ENCODE results near the gene LARGE1.

The LARGE1 gene

GRCh38 chr22:33666961-33667619 lies 253.2 kb downstream of the LARGE1 start:
- no peaks in the 10 kb centered on the region for H3K27me3 ChIP-seq (ENCODE audit: control insufficient read depth in 1 of 2, insufficient read depth in 2 of 2, low read length in 2 of 2)
- no peak overlapping the region for H3K4me3 ChIP-seq (ENCODE audit: low read depth in 1 of 2, low read length in 2 of 2)

DNA sequence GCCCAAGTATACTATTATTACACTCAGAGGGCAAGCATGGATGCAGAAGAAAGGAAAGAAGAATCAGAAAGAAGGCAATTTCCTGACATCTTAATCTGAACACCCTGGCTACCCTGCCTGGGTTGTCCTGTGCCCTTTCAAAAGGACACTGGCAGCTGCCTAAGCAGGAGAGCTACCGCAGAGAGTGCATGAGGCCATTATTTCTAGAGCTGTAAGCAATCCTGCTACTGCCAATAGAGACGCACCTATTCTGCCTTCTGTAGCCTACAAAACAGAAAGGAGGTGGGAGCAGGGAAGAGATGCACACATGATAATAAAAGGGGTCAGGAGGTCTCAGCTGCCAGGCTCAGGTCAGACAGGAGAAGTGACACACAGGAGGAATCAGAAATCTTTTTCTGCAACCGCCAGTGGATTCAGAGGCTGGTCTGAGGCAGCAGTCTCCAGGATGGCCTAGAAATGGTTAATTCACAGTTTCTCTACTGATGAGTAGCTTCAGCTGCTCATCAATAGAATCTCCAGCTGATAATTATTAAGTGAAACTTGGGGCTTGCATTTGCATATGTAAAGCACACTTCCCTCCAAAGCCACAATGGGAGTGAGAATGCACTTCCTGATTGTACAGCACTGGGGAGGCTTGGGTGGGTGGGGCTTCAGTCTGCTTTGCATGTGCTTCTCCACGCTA lies 253.9 kb downstream of the LARGE1 start:
- H3K27ac ChIP-seq (ENCODE audit: low read depth, low read length), result no peak overlapping the region
- H3K27me3 ChIP-seq (ENCODE audit: control insufficient read depth in 1 of 2, insufficient read depth in 2 of 2, low read length in 2 of 2), result no peaks in the 10 kb centered on the region
- no peaks in the 10 kb centered on the region for H3K4me1 ChIP-seq (ENCODE audit: control insufficient read depth in 1 of 2, insufficient read depth in 2 of 2, low read length in 2 of 2)
- H3K9me3 ChIP-seq (ENCODE audit: control insufficient read depth in 1 of 2, low read length in 2 of 2), result no peaks in the 10 kb centered on the region
- no peak overlapping the region for H3K4me3 ChIP-seq (ENCODE audit: low read depth in 1 of 2, low read length in 2 of 2)
- H3K36me3 ChIP-seq (ENCODE audit: control insufficient read depth in 1 of 2, insufficient read depth in 2 of 2, low read length in 2 of 2), result no peaks in the 10 kb centered on the region
- no peak overlapping the region for H3K9ac ChIP-seq (ENCODE audit: low read depth in 1 of 2, low read length in 2 of 2)

More at GRCh38 chr22:33666961-33667619, 253.2 kb downstream of the LARGE1 start:
- Histone ChIP-seq H3K9ac (ENCODE audit: low read depth in 1 of 2, low read length in 2 of 2) (no peak overlapping the region), H3K36me3 (ENCODE audit: control insufficient read depth in 1 of 2, insufficient read depth in 2 of 2, low read length in 2 of 2) (no peaks in the 10 kb centered on the region), H3K27ac (ENCODE audit: low read depth, low read length) (no peak overlapping the region), H3K9me3 (ENCODE audit: control insufficient read depth in 1 of 2, low read length in 2 of 2) (no peaks in the 10 kb centered on the region), H3K4me1 (ENCODE audit: control insufficient read depth in 1 of 2, insufficient read depth in 2 of 2, low read length in 2 of 2) (no peaks in the 10 kb centered on the region)

GRCh38 chr22:33659448-33659847 lies 260.8 kb downstream of the LARGE1 start:
- Histone ChIP-seq H3K36me3 (ENCODE audit: control insufficient read depth in 1 of 2, insufficient read depth in 2 of 2, low read length in 2 of 2) (no peaks in the 10 kb centered on the region), H3K4me1 (ENCODE audit: control insufficient read depth in 1 of 2, insufficient read depth in 2 of 2, low read length in 2 of 2) (peaks cover 0 to 4% of the 10 kb centered on the region in 2 donors), H3K9me3 (ENCODE audit: control insufficient read depth in 1 of 2, low read length in 2 of 2) (no peaks in the 10 kb centered on the region), H3K27me3 (ENCODE audit: control insufficient read depth in 1 of 2, insufficient read depth in 2 of 2, low read length in 2 of 2) (no peaks in the 10 kb centered on the region), H3K27ac (ENCODE audit: low read depth, low read length) (no peak overlapping the region), H3K9ac (ENCODE audit: low read depth in 1 of 2, low read length in 2 of 2) (no peak overlapping the region), H3K4me3 (ENCODE audit: low read depth in 1 of 2, low read length in 2 of 2) (no peak overlapping the region)

DNA sequence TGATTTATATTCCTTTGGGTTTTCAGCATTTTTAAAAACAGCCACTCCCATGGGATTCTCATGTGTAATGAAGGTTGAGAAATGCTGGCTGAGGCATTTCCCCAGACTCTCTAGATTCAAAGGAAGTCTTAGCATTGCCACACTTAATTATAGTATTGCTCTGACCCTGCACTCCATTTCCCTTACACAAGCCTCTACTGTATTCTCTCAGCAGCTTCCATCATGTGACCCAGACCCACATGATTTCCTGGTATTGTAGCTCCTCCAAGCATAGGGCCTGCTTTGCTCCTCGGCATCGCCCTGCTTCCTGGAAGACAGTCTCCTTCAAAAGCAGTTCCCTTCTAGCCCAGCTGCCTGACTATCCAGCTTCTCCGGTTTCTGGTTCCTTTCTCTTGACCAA lies 261.5 kb downstream of the LARGE1 start:
- Histone ChIP-seq H3K9me3 (ENCODE audit: control insufficient read depth in 1 of 2, low read length in 2 of 2) (no peaks in the 10 kb centered on the region), H3K27ac (ENCODE audit: low read depth, low read length) (no peak overlapping the region), H3K36me3 (ENCODE audit: control insufficient read depth in 1 of 2, insufficient read depth in 2 of 2, low read length in 2 of 2) (no peaks in the 10 kb centered on the region), H3K27me3 (ENCODE audit: control insufficient read depth in 1 of 2, insufficient read depth in 2 of 2, low read length in 2 of 2) (no peaks in the 10 kb centered on the region), H3K4me3 (ENCODE audit: low read depth in 1 of 2, low read length in 2 of 2) (no peak overlapping the region), H3K9ac (ENCODE audit: low read depth in 1 of 2, low read length in 2 of 2) (no peak overlapping the region), H3K4me1 (ENCODE audit: control insufficient read depth in 1 of 2, insufficient read depth in 2 of 2, low read length in 2 of 2) (peaks cover 0 to 9% of the 10 kb centered on the region in 2 donors)

- no peaks in the 10 kb centered on the region for H3K9me3 ChIP-seq (ENCODE audit: control insufficient read depth in 1 of 2, low read length in 2 of 2)
- no peak overlapping the region for H3K27ac ChIP-seq (ENCODE audit: low read depth, low read length)
- no peak overlapping the region for H3K9ac ChIP-seq (ENCODE audit: low read depth in 1 of 2, low read length in 2 of 2)
- H3K4me1 ChIP-seq (ENCODE audit: control insufficient read depth in 1 of 2, insufficient read depth in 2 of 2, low read length in 2 of 2), result peaks cover 5 to 19% of the 10 kb centered on the region in 2 donors
- H3K27me3 ChIP-seq (ENCODE audit: control insufficient read depth in 1 of 2, insufficient read depth in 2 of 2, low read length in 2 of 2), result no peaks in the 10 kb centered on the region
- H3K36me3 ChIP-seq (ENCODE audit: control insufficient read depth in 1 of 2, insufficient read depth in 2 of 2, low read length in 2 of 2), result no peaks in the 10 kb centered on the region
- no peak overlapping the region for H3K4me3 ChIP-seq (ENCODE audit: low read depth in 1 of 2, low read length in 2 of 2)
Measured at GRCh38 chr22:33657670-33658069, 262.6 kb downstream of the LARGE1 start.

GRCh38 chr22:33656808-33657628 lies 263.3 kb downstream of the LARGE1 start:
- H3K9me3 ChIP-seq (ENCODE audit: control insufficient read depth in 1 of 2, low read length in 2 of 2), result no peaks in the 10 kb centered on the region
- H3K27ac ChIP-seq (ENCODE audit: low read depth, low read length), result no peak overlapping the region
- H3K4me3 ChIP-seq (ENCODE audit: low read depth in 1 of 2, low read length in 2 of 2), result no peak overlapping the region
- peaks cover 7 to 24% of the 10 kb centered on the region in 2 donors for H3K4me1 ChIP-seq (ENCODE audit: control insufficient read depth in 1 of 2, insufficient read depth in 2 of 2, low read length in 2 of 2)
- H3K9ac ChIP-seq (ENCODE audit: low read depth in 1 of 2, low read length in 2 of 2), result no peak overlapping the region
- H3K27me3 ChIP-seq (ENCODE audit: control insufficient read depth in 1 of 2, insufficient read depth in 2 of 2, low read length in 2 of 2), result no peaks in the 10 kb centered on the region
- H3K36me3 ChIP-seq (ENCODE audit: control insufficient read depth in 1 of 2, insufficient read depth in 2 of 2, low read length in 2 of 2), result no peaks in the 10 kb centered on the region

GRCh38 chr22:33654173-33654895 lies 265.9 kb downstream of the LARGE1 start:
- H3K27ac ChIP-seq (ENCODE audit: low read depth, low read length), result no peak overlapping the region

DNA sequence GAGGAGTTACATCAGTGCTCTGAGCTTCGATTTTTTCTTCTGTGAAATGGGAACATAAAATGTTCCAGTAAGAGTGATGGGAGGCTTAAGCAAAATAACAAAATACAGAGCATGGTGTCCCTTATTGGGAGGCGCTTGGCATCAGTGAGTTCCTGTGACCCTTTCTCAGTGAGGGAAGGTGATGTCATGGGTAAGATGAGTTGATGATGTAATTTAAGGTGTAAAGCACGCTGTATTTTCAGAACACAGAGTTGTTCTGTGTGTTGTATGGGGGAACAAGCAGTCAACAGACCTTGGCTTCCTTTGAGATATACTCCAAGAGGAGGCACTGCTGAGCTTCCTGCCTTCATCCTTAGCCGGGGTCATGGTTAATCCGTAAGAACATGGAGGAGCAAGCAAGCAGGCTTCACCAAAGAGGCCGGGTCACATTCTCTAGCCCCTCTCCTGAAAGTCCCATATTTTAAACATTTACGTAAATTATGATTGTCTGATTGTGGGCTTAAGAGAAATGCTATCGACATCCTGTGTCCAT lies 266.7 kb downstream of the LARGE1 start:
- Histone ChIP-seq H3K9me3 (ENCODE audit: control insufficient read depth in 1 of 2, low read length in 2 of 2) (no peaks in the 10 kb centered on the region), H3K27ac (ENCODE audit: low read depth, low read length) (no peak overlapping the region), H3K4me1 (ENCODE audit: control insufficient read depth in 1 of 2, insufficient read depth in 2 of 2, low read length in 2 of 2) (peaks cover 7 to 24% of the 10 kb centered on the region in 2 donors), H3K27me3 (ENCODE audit: control insufficient read depth in 1 of 2, insufficient read depth in 2 of 2, low read length in 2 of 2) (no peaks in the 10 kb centered on the region), H3K9ac (ENCODE audit: low read depth in 1 of 2, low read length in 2 of 2) (no peak overlapping the region), H3K36me3 (ENCODE audit: control insufficient read depth in 1 of 2, insufficient read depth in 2 of 2, low read length in 2 of 2) (peaks cover 0 to 10% of the 10 kb centered on the region in 2 donors), H3K4me3 (ENCODE audit: low read depth in 1 of 2, low read length in 2 of 2) (no peak overlapping the region)

More at GRCh38 chr22:33654173-33654895, 265.9 kb downstream of the LARGE1 start:
- Histone ChIP-seq H3K9me3 (ENCODE audit: control insufficient read depth in 1 of 2, low read length in 2 of 2) (no peaks in the 10 kb centered on the region), H3K9ac (ENCODE audit: low read depth in 1 of 2, low read length in 2 of 2) (no peak overlapping the region), H3K36me3 (ENCODE audit: control insufficient read depth in 1 of 2, insufficient read depth in 2 of 2, low read length in 2 of 2) (peaks cover 0 to 6% of the 10 kb centered on the region in 2 donors), H3K27me3 (ENCODE audit: control insufficient read depth in 1 of 2, insufficient read depth in 2 of 2, low read length in 2 of 2) (no peaks in the 10 kb centered on the region), H3K4me1 (ENCODE audit: control insufficient read depth in 1 of 2, insufficient read depth in 2 of 2, low read length in 2 of 2) (peaks cover 7 to 24% of the 10 kb centered on the region in 2 donors), H3K4me3 (ENCODE audit: low read depth in 1 of 2, low read length in 2 of 2) (no peak overlapping the region)

- Histone ChIP-seq H3K9ac (ENCODE audit: low read depth in 1 of 2, low read length in 2 of 2) (no peak overlapping the region), H3K36me3 (ENCODE audit: control insufficient read depth in 1 of 2, insufficient read depth in 2 of 2, low read length in 2 of 2) (peaks cover 0 to 10% of the 10 kb centered on the region in 2 donors), H3K27ac (ENCODE audit: low read depth, low read length) (no peak overlapping the region), H3K27me3 (ENCODE audit: control insufficient read depth in 1 of 2, insufficient read depth in 2 of 2, low read length in 2 of 2) (no peaks in the 10 kb centered on the region), H3K4me3 (ENCODE audit: low read depth in 1 of 2, low read length in 2 of 2) (no peak overlapping the region), H3K4me1 (ENCODE audit: control insufficient read depth in 1 of 2, insufficient read depth in 2 of 2, low read length in 2 of 2) (peaks cover 7 to 24% of the 10 kb centered on the region in 2 donors), H3K9me3 (ENCODE audit: control insufficient read depth in 1 of 2, low read length in 2 of 2) (no peaks in the 10 kb centered on the region)
Measured at GRCh38 chr22:33652615-33653014, 267.7 kb downstream of the LARGE1 start.

Measured in duodenal mucosa (tissue), 2 donors.